Stimulated activated CD4-positive, alpha-beta T cell treated with anti-CD3 and anti-CD28 coated beads, Interleukin-12 subunit alpha, Interleukin-12 subunit beta, amount 100 ng/mL, for 48 hours (primary cell): Measurements from ENCODE around the gene CC2D2B.
"Not testable (repeated sequence)": the region's sequence is repeated elsewhere in the genome, so short reads cannot be mapped to it uniquely, and the experiment has no call there.

ENCODE experiments used
- DNase-seq, 3 donors: peaks; one replicate each; pipeline ENCODE4 v3.0.0-alpha.2; 2020; ENCODE audit warnings: low read depth in 2 of 3, low spot score in 1 of 3

CC2D2B gene

DNA sequence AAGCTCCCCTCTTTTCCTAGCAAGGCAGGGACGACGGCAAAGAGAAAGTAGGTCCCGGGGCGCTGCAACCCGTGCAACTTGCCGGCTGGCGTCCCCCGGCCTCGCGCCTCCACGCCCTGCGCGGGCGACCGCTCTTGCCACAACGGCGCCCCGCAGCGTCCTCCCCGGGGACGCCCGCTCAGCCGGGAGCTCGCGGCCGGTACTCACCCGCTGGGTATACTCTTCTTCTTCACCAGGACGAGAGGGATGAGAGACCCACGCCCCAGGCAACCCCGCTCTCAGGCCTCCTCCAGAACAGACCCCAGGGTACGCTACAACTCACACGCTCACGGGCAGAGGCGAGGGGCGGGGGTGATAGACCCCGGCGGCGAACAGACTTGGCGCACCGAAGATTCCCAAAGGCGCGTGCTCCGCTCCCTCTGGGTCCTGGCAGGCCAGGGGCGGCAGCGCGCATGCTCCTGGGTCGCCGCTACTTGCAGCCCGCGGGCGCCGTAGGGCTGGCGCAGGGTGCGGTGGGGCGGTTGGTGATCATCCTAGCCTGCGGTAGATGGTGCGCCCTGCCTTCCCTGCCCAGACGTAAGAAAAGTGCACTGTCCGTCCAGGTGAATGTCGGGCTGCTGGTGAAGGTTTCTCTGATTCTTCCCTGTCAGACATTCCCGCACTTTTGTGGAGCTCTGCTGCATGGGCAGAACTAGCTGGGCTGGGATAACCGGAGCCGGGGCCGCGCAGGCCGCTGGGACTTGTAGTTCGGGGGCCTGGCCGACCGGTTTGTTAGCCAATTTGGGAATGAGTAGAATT lies at the start of gene CC2D2B:
Gene CC2D2B (plus strand): TSS at position 520 of the 798 bp plus-strand sequence. CDS start 3,349 bp downstream, outside the sequence.
- peak; percentile 36 to 73 (median 54) for DNase-seq

- DNase-seq: no peak
Measured at GRCh38 chr10:95860166-95860940, 47.4 kb upstream of the CC2D2B start.

- DNase-seq: no peak
Measured at GRCh38 chr10:95861386-95861785, 46.4 kb upstream of the CC2D2B start.

DNA sequence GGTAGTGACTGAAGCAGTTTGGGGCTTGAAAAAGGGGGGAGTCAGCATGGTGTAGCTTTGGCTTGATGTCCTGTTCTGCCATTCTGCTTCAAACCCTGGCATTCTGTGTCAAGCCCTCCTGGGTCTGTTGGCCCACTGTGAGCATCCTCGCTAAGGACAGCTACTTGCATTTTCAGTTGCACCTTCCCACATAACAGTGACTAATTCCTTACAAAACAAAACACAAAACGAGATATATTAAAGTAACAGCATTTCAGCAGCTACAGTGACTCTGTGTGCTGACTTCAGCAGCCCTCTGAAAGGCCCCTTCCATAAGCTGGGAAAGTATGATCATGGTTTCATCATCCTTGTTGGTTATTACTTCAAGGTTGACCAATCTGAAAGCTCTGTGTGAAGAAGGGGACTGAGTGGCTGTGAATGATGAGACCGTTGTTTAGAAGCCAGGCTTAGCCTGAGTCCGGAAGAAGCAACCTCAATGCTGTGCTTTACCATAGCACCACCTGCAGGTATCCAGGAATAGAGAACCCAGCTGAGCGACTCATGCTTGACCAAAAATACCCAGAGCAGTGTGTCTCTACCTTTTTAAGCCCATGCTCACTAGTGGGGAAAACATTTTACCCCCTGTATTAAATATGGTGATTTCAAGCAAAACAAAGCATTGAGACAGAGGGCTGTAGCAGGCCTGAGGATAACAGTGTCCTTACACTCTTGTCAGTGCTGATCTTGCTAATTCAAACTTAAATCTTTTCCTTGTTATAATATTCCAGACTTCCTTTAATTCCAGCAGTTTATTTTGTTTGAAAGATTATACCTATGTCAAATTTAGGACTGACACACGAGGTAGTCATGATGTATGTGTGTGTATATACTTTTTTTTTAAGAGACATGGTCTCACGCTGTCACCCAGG lies 42.6 kb upstream of the CC2D2B start:
- peak; percentile 8 to 19 (median 16) for DNase-seq

GRCh38 chr10:95865814-95866466 lies 41.8 kb upstream of the CC2D2B start:
- DNase-seq: no peak

GRCh38 chr10:95866467-95866842 lies 41.3 kb upstream of the CC2D2B start:
- no peak for DNase-seq

- DNase-seq: no peak
Measured at GRCh38 chr10:95867866-95868265, 39.9 kb upstream of the CC2D2B start.

DNA sequence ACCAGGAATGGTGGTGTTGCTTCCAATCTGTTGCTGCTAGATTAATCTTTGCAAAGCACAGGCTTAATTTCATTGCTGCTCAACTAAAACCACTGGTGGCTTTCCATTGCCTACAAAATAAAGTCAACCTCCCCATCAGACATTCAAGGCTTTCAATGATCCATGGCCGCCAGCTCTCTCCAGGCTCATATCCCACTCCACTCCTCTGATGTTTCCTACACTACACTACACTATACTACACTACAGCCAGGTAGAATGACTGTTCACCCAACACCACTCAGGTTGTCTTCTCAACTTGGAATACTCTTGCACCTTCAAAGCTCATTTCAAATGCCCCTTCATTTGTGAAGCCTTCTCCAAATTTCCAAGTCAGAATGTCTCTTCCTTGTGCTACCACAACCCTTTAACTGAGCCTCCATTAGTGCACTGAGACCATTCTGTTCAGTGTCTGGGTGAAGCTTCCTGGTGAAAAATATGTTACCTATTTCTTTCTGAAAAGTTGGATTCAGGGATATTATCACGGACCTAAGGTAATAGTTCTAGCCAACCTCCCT lies 35.5 kb upstream of the CC2D2B start:
- DNase-seq: no peak

GRCh38 chr10:95873139-95873538 lies 34.6 kb upstream of the CC2D2B start:
- no peak for DNase-seq

DNA sequence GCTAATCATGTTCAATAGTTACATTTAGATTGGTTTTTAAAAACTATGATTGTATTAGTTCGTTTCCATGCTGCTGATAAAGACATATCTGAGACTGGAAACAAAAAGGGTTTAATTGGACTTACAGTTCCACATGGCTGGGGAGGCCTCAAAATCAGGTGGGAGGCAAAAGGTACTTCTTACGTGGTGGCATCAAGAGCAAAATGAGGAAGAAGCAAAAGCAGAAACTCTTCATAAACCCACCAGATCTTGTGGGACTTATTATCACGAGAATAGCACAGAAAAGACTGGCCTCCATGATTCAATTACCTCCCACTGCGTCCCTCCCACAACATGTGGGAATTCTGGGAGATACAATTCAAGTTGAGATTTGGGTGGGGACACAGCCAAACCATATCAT lies 34.1 kb upstream of the CC2D2B start:
- no peak for DNase-seq

DNA sequence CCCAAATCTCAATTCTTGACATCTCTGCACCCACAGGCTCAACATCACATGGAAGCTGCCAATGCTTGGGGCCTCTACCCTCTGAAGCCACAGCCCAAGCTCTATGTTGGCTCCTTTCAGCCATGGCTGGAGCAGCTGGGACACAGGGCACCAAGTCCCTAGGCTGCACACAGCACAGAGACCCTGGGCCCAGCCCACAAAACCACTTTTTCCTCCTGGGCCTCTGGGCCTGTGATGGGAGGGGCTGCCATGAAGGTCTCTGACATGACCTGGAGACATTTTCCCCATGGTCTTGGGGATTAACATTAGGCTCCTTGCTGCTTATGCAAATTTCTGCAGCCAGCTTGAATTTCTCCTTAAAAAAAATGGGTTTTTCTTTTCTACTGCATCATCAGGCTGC lies 33.0 kb upstream of the CC2D2B start:
- not testable (repeated sequence) for DNase-seq

DNA sequence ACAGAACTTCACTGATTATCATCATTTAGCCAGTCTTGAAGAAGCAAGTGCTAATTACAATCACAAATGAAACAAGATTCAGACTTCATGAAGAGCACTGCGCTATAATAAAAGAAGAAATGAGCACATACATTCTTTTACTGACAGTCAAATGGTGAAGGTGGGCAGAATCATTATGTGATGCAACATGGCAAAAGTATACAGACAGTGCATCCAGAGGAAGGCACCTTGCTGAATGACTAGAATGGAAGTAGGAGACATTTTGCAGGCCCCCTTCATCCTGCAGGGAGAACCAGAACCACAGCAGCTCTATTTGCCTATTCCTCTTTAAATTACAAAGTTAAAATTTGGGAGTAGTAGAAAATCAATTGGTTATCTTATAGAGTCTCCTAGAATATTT lies 31.0 kb upstream of the CC2D2B start:
- no peak for DNase-seq

- DNase-seq: no peak
Measured at GRCh38 chr10:95877881-95878280, 29.9 kb upstream of the CC2D2B start.

- DNase-seq: no peak
Measured at GRCh38 chr10:95880704-95881103, 27.1 kb upstream of the CC2D2B start.

- DNase-seq: no peak
Measured at GRCh38 chr10:95881316-95881715, 26.5 kb upstream of the CC2D2B start.

DNA sequence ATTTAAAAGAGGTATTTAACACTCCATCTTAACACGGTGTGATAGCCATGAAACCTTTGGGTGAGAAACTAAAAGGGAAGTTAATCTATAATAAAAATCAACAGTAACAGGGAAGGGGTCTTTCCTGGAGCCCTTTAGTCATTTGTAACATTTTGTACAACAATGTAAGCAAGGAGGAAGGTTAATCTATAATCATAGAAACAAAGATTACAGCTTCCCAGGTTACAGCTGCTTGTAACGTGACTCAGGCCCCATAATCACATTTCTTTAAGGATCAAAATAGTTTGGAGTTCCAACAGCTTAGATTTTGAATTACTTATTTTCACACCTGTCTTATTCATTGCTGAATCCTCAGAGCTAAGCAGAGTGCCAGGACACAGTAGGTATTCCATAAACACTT lies 17.9 kb upstream of the CC2D2B start:
- no peak for DNase-seq

DNA sequence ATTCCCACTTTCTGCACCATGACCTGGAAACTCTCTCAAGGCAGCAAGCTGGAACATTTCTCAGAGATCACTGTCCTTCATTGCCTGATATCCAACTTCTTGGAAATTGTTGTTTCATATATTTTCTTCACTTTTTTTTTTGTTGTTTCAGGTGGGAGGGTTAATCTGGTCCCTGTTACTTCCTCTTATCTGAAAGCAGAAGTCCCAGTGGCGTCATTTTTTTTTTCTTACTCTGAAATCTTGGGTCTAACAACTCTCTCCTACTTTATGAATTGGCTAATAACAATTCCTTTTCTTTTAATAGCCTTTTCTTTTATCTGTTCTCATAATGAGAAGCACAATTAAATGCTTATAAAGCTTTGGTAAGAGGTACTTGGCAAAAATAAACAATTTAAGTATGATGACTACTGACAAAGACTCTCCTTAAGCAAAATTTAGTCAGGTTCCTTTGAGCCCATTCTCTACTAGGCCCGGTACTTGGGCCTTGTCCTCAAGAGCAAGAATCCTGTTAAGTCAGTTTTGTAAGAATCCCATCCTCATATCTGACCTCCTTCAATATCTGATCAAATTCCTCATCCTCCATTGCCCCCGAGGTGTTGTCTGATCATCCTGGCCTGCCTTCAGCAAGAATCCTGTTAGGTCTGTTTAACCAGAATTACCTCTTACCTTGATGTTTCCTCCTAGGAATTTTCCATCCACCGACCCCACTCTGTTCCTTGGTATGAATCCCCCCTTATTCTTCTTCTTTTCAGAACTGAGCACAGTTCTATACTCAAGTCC lies 11.5 kb upstream of the CC2D2B start:
- DNase-seq: no peak

GRCh38 chr10:95905897-95906580 lies 1.7 kb upstream of the CC2D2B start:
- DNase-seq: not testable (repeated sequence)
